Activated CD4-positive, alpha-beta T cell treated with anti-CD3 and anti-CD28 coated beads, Interleukin-2, amount 10 ng/mL, durations not matched to agents 7 days and 5 days (primary cell): ENCODE results near the gene KIAA2012. TPM values are rescaled to one million over a fixed set of nuclear protein-coding genes. Genes with fewer than 3 reads are reported as not detected.

Source experiments
- CTCF ChIA-PET: fragments of 350-600 bp; sonication (Branson Sonifier 250); formaldehyde crosslinking; loops from one replicate; lab custom pipeline; 2021; ENCODE audit warnings: antibody characterized with exemption; lab: Charles Lee
- POLR2A ChIA-PET: fragments of 350-600 bp; sonication (Branson Sonifier 250); formaldehyde crosslinking; loops from one replicate; lab custom pipeline; 2021; ENCODE audit warnings: antibody characterized with exemption; lab: Charles Lee
- DNase-seq: peaks from one replicate; pipeline ENCODE4 v3.0.0-alpha.2; 2020
- H3K27ac Mint-ChIP-seq: one replicate; pipeline ENCODE4 v1.8.0; 2021; ENCODE audit warnings: mild to moderate bottlenecking, moderate library complexity, mixed read lengths
- H3K27me3 Mint-ChIP-seq: one replicate; pipeline ENCODE4 v1.8.0; 2021; ENCODE audit warnings: mixed read lengths
- H3K36me3 Mint-ChIP-seq: one replicate; pipeline ENCODE4 v1.8.0; 2021; ENCODE audit warnings: low read depth, mixed read lengths
- H3K4me1 Mint-ChIP-seq: one replicate; pipeline ENCODE4 v1.8.0; 2021; ENCODE audit warnings: mixed read lengths
- H3K4me3 Mint-ChIP-seq: one replicate; pipeline ENCODE4 v1.8.0; 2021; ENCODE audit warnings: mild to moderate bottlenecking, moderate library complexity, mixed read lengths
- H3K9me3 Mint-ChIP-seq: one replicate; pipeline ENCODE4 v1.8.0; 2021; ENCODE audit warnings: mixed read lengths
- total RNA-seq, 2 experiments: library from RNA; stranded (reverse); gene quantifications; one replicate each; pipeline ENCODE4 v1.2.3, GENCODE V29; 2021

The KIAA2012 gene
- total RNA-seq, 2 experiments from 2014 or later, result not detected

DNA sequence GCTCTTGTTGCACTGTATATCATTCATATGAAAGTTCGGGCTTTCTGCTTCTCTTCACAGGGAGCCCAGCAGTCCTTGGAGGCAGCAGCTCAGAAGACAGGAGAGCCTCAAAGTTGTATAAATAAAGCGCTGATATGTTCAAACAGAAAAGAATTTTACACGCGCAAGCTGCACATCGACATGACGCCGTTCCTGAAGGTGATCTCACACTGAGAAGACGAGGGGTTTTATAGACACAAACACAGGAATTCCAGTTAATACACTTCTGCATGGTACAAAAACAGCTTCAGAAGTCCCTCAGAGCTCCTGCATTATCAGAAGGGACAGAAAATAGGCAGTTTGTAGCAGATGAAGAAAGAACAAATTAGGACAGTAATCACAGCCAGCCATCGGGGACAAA lies 81.6 kb downstream of the KIAA2012 start:
- ChIA-PET POLR2A (no interaction called here), CTCF (no interaction called here)
- H3K27me3 Mint-ChIP-seq, result peaks cover 18% of the 10 kb centered on the region
- no peaks in the 10 kb centered on the region for H3K4me1 Mint-ChIP-seq
- H3K36me3 Mint-ChIP-seq, result no peaks in the 10 kb centered on the region
- H3K9me3 Mint-ChIP-seq, result no peaks in the 10 kb centered on the region
- DNase-seq, result no peak
- H3K27ac Mint-ChIP-seq, result no peak overlapping the region
- H3K4me3 Mint-ChIP-seq, result no peak overlapping the region

- Mint-ChIP-seq H3K4me3 (no peak overlapping the region), H3K27me3 (peaks cover 13% of the 10 kb centered on the region), H3K27ac (no peak overlapping the region), H3K9me3 (no peaks in the 10 kb centered on the region), H3K4me1 (peaks cover 2% of the 10 kb centered on the region), H3K36me3 (no peaks in the 10 kb centered on the region)
- CTCF ChIA-PET, result no interaction called here
- no peak for DNase-seq
- POLR2A ChIA-PET, result no interaction called here
Observed at GRCh38 chr2:202157211-202157990, 84.3 kb downstream of the KIAA2012 start.

DNA sequence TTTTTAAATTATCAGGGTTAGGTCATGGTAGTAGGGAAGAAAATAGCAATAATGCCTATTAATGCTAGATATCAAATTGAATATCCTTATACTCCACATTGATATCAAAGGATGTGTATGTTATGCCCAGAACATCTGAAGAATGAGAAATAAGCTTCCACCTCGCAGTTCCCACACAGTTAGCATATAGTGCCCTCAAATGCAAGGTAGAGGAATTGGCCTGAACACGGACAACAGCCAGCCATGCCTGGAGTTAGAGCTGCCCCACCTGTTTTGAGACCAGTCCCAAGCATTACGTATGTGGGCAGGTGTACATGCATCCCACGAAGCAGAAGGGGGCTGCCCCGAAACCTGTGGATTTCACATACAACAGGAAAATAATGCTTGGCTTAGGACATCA lies 85.7 kb downstream of the KIAA2012 start:
- ChIA-PET POLR2A (no interaction called here), CTCF (no interaction called here)
- Mint-ChIP-seq H3K4me3 (no peak overlapping the region), H3K4me1 (peaks cover 2% of the 10 kb centered on the region), H3K36me3 (no peaks in the 10 kb centered on the region), H3K27me3 (peaks cover 7% of the 10 kb centered on the region), H3K27ac (no peak overlapping the region), H3K9me3 (no peaks in the 10 kb centered on the region)
- DNase-seq, result no peak

- POLR2A ChIA-PET, result no interaction called here
- no peak overlapping the region for H3K4me3 Mint-ChIP-seq
- H3K4me1 Mint-ChIP-seq, result peaks cover 2% of the 10 kb centered on the region
- peaks cover 4% of the 10 kb centered on the region for H3K27me3 Mint-ChIP-seq
- H3K27ac Mint-ChIP-seq, result no peak overlapping the region
- no peak for DNase-seq
- CTCF ChIA-PET, result no interaction called here
- H3K36me3 Mint-ChIP-seq, result no peaks in the 10 kb centered on the region
- no peaks in the 10 kb centered on the region for H3K9me3 Mint-ChIP-seq
Observed at GRCh38 chr2:202161151-202161835, 88.2 kb downstream of the KIAA2012 start.

DNA sequence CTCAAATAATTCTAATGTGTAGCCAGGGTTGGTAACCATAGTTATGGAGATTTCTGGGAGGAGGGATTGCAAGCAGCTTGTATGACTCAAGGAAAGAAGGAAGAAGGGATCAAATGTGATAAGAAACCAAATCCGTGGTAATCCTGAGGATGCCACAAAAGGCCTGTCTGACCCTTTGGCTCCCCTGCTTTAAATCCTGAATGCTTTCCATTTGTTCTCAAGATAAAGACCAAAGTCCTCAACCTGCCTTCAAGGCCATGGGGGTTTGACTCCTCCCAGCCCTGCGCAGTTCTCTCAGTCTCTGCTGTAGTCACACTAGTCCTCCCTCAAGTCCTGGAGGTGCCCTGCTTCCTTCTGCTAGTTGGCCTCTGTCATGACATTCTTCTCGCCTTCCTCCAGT lies 91.4 kb downstream of the KIAA2012 start:
- Mint-ChIP-seq H3K4me1 (peaks cover 2% of the 10 kb centered on the region), H3K36me3 (no peaks in the 10 kb centered on the region), H3K27ac (no peak overlapping the region), H3K9me3 (no peaks in the 10 kb centered on the region), H3K27me3 (no peaks in the 10 kb centered on the region), H3K4me3 (no peak overlapping the region)
- CTCF ChIA-PET, result interaction anchor here (1.0 kb wide), 1 partner anchor 9 kb away, joined by 3 read pairs; no protein-coding TSS in a partner anchor
- no peak for DNase-seq
- POLR2A ChIA-PET, result no interaction called here

- CTCF ChIA-PET, result interaction anchor here (0.6 kb wide), 1 partner anchor 1523 kb away, joined by 3 read pairs; no protein-coding TSS in a partner anchor
Observed at GRCh38 chr2:202165208-202165607, 92.2 kb downstream of the KIAA2012 start.

GRCh38 chr2:202165945-202166344 lies 92.9 kb downstream of the KIAA2012 start:
- H3K27me3 Mint-ChIP-seq, result no peaks in the 10 kb centered on the region
- H3K36me3 Mint-ChIP-seq, result no peaks in the 10 kb centered on the region
- no peak for DNase-seq
- ChIA-PET POLR2A (no interaction called here), CTCF (interaction anchor here (0.6 kb wide), 1 partner anchor 1522 kb away, joined by 3 read pairs; no protein-coding TSS in a partner anchor)
- H3K4me1 Mint-ChIP-seq, result peaks cover 2% of the 10 kb centered on the region
- H3K27ac Mint-ChIP-seq, result no peak overlapping the region
- no peak overlapping the region for H3K4me3 Mint-ChIP-seq
- no peaks in the 10 kb centered on the region for H3K9me3 Mint-ChIP-seq

More at GRCh38 chr2:202165208-202165607, 92.2 kb downstream of the KIAA2012 start:
- DNase-seq, result no peak
- H3K4me3 Mint-ChIP-seq, result no peak overlapping the region
- H3K4me1 Mint-ChIP-seq, result peaks cover 2% of the 10 kb centered on the region
- no peak overlapping the region for H3K27ac Mint-ChIP-seq
- POLR2A ChIA-PET, result no interaction called here
- H3K27me3 Mint-ChIP-seq, result no peaks in the 10 kb centered on the region
- no peaks in the 10 kb centered on the region for H3K9me3 Mint-ChIP-seq
- H3K36me3 Mint-ChIP-seq, result no peaks in the 10 kb centered on the region

DNA sequence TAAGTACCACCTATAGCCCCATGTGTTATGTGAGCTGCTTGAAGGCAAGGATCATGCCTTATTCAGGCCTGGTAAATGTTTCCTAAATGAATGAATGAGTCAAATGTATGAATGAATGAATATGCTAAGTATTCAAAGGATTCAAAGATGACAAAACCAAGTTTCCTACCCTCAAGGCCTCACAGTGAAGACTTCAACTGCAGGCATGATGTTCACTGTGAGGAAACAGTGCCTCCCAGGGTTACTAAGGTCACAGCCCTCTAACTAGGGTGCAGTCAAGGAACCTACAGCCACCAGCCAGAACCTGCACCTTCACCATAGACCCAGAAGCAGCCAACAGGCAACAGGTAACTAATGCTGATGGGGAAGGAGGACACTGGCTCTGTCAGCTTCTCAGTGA lies 96.1 kb downstream of the KIAA2012 start:
- H3K4me3 Mint-ChIP-seq, result no peak overlapping the region
- POLR2A ChIA-PET, result no interaction called here
- CTCF ChIA-PET, result no interaction called here
- no peak overlapping the region for H3K27ac Mint-ChIP-seq
- no peaks in the 10 kb centered on the region for H3K9me3 Mint-ChIP-seq
- DNase-seq, result no peak
- no peaks in the 10 kb centered on the region for H3K27me3 Mint-ChIP-seq
- peaks cover 10% of the 10 kb centered on the region for H3K4me1 Mint-ChIP-seq
- no peaks in the 10 kb centered on the region for H3K36me3 Mint-ChIP-seq

DNA sequence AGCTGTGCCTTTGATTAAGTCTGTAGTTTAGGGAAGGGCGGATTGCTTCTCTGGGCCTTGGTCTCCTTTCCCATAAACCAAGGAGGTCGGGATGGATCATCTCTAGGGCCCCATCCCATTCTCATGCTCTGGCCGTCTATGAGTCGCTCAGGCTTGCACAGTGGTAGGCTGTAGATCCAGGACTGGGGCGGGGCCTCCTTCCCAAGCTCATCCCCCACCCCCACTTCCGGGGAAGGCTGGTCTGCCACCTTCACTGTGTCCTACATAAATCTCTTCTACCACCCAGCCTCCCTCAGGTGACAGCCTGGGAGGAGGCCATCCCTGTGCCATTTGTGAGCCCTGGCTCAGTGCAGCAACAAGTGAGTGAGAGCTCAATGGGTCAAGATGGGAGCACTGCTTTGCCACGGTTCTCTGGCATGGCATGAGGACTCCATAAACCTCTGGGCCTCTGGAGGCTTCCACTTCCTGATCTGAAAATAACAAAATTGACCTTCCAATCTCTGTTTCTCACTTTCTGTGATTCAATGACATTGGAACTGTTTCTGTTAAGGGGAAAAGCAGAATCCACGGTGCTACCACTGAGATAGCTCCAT lies 96.9 kb downstream of the KIAA2012 start:
- H3K4me1 Mint-ChIP-seq, result peaks cover 10% of the 10 kb centered on the region
- no peak for DNase-seq
- no peaks in the 10 kb centered on the region for H3K36me3 Mint-ChIP-seq
- ChIA-PET POLR2A (no interaction called here), CTCF (no interaction called here)
- no peak overlapping the region for H3K4me3 Mint-ChIP-seq
- no peak overlapping the region for H3K27ac Mint-ChIP-seq
- no peaks in the 10 kb centered on the region for H3K27me3 Mint-ChIP-seq
- H3K9me3 Mint-ChIP-seq, result no peaks in the 10 kb centered on the region

GRCh38 chr2:202171241-202171825 lies 98.3 kb downstream of the KIAA2012 start:
- no peak overlapping the region for H3K4me3 Mint-ChIP-seq
- no peak overlapping the region for H3K27ac Mint-ChIP-seq
- peaks cover 10% of the 10 kb centered on the region for H3K4me1 Mint-ChIP-seq
- H3K36me3 Mint-ChIP-seq, result no peaks in the 10 kb centered on the region
- DNase-seq, result no peak
- ChIA-PET CTCF (interaction anchor here (0.9 to 1.1 kb wide), 4 partner anchors 13 to 211 kb away, joined by 3 to 4 read pairs (median 3); no protein-coding TSS in a partner anchor), POLR2A (no interaction called here)
- no peaks in the 10 kb centered on the region for H3K9me3 Mint-ChIP-seq
- H3K27me3 Mint-ChIP-seq, result no peaks in the 10 kb centered on the region

- Mint-ChIP-seq H3K4me3 (no peak overlapping the region), H3K4me1 (peaks cover 10% of the 10 kb centered on the region), H3K9me3 (no peaks in the 10 kb centered on the region), H3K27ac (no peak overlapping the region), H3K36me3 (no peaks in the 10 kb centered on the region), H3K27me3 (no peaks in the 10 kb centered on the region)
- CTCF ChIA-PET, result interaction anchor here (1.0 to 1.1 kb wide), 2 partner anchors 12 to 17 kb away, joined by 3 read pairs; no protein-coding TSS in a partner anchor
- no peak for DNase-seq
- POLR2A ChIA-PET, result no interaction called here
Observed at GRCh38 chr2:202172439-202173211, 99.6 kb downstream of the KIAA2012 start.

GRCh38 chr2:202178346-202178958 lies 105.4 kb downstream of the KIAA2012 start:
- no peaks in the 10 kb centered on the region for H3K4me1 Mint-ChIP-seq
- POLR2A ChIA-PET, result no interaction called here

More at GRCh38 chr2:202178346-202178958, 105.4 kb downstream of the KIAA2012 start:
- Mint-ChIP-seq H3K9me3 (no peaks in the 10 kb centered on the region), H3K27me3 (peaks cover 2% of the 10 kb centered on the region), H3K27ac (no peak overlapping the region), H3K4me3 (no peak overlapping the region), H3K36me3 (no peaks in the 10 kb centered on the region)
- DNase-seq, result peak; percentile 64
- CTCF ChIA-PET, result interaction anchor here (0.7 to 1.0 kb wide), 3 partner anchors 19 to 318 kb away, joined by 3 to 6 read pairs (median 4); no protein-coding TSS in a partner anchor
